ENCODE results near the gene RALBP1.
"Not testable (repeated sequence)": the region's sequence is repeated elsewhere in the genome, so short reads cannot be mapped to it uniquely, and the experiment has no call there.

RALBP1 gene

DNA sequence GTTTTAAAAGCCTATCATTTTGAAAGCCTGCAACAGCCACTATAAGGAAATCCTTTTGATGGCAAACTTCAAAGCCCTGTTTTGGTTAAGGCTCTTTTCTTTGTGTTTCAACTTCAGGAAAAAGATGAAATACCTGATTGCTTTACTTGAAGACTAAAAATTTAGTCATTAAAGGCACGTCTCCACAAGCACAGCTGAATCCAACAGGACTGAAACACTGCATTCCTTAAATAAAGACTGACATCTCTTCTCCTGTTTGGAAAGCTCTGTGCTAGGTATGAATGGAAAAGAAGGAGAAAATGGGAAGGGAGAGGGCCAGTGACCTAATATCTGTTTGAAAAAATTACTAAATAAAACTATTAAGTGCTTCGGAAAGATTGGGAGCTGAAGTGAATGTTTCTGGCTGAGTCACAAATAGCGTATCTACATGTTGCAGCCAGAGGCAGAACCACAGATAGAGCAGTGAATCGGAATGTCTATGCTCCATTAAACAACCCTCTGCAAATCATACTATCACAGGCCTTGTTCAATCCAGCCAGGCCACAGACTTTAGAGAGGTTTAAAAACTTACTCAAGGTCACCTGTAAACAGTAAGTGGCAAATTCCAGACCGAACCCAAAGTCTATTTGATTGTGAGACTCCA is 21.1 kb upstream of the RALBP1 start:
- no peak for DNase-seq (ENCODE audit: low spot score)

DNA sequence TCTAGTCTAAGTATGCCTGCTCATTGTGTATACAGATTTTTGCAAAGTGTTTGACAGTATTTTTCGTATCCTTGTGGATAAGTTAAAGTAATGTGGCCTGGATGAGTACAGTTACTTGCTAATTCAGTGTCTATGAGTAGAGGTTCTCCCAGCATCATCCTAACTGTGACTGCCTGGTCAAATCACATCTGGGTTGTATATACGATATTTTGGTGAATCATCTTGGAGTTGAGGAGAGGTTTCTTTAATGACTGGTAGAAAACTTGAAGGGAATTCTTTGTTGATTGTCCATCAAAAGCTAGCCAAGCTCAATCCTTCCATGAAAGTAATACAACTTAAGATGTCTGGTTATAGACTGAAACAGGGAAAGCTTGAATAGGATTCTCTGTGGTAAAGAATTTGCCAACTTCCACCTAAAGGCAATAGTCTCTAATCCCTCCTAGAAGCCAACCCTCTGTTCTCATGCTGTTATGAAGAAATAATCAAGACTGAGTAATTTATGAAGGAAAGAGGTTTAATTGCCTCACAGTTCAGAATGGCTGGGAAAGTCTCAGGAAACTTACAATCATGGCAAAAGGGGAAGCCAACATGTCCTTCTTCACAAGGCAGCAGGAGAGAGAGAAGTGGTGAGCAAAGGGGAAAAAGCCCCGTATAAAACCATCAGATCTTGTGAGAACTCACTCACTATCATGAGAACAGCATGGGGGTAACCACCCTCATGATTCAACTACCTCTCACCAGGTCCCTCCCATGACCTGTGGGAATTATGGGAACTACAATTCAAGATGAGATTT is 19.4 kb upstream of the RALBP1 start:
- no peak for DNase-seq (ENCODE audit: low spot score)

DNA sequence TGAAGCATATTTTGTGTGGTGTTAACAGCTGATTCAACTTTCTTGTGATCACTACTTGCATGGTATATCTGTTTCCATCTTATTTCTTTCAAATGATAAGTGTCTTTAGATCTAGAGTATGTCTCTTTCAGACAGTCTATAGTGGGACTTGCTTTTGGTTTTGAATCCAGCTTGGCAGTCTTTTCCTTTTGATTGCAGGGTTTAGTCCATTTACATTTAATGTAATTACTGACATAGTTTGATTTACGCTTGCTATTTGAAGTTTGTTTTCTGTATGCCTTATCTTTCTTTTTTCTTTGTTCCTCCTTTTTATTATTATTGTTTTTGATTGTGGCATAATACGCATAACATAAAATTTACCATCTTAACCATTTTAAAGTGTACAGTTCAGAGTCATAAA is 9.2 kb upstream of the RALBP1 start:
- DNase-seq (ENCODE audit: low spot score) = no peak

DNA sequence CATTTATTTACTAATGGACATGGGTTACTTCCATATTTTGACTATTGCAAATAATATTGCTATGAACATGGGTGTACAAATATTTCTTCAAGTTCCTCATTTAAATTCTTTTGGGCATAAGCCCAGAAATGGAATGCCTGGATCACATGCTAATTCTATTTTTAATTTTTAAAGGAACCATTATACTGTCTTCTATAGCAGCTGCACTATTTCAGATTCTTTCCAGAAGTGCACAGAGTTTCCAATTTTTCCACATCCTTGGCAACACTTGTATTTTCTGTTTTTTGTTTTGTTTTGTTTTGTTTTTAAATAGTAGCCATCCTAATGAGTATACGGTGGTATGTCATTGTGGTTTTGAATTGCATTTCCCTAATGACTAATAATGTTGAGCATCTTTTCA is 8.5 kb upstream of the RALBP1 start:
- DNase-seq (ENCODE audit: low spot score) = no peak

DNA sequence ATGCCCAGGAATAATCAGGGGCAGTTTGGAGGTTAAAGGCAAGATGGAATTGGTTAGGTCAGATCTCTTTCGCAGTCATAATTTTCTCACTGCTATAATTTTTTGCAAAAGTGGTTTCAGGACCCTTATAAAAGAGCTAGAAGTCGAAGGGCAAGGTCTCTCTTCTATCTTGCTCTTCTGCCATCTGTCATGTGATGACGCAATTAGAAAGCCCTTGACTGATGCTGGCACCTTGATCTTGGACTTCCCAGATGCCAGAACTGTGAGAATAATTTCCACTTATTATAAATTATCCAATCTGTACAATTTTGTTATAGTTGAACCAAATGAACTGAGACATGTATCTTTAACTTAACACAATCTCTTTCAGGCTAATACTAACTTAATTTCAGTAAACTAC is 6.3 kb upstream of the RALBP1 start:
- DNase-seq (ENCODE audit: low spot score) = no peak

DNA sequence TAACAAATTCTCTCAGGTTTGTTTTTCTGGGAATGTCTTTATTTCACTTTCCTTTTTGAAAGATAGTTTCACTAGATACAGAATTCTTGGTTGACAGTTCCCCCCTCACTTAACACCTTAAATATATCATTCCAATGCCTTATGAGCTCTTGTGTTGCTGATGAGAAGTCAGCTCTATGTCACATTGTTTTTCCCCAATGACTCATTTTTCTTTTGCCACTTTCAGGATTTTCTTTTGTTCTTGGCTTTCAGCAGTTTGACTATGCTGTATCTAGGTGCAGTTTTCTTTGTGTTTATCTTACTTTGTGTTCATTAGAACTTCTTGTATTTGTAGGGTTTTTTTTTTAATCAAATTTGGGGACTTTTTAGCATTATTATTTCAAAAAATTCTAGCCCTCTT is 5.6 kb upstream of the RALBP1 start:
- DNase-seq (ENCODE audit: low spot score) = no peak

DNA sequence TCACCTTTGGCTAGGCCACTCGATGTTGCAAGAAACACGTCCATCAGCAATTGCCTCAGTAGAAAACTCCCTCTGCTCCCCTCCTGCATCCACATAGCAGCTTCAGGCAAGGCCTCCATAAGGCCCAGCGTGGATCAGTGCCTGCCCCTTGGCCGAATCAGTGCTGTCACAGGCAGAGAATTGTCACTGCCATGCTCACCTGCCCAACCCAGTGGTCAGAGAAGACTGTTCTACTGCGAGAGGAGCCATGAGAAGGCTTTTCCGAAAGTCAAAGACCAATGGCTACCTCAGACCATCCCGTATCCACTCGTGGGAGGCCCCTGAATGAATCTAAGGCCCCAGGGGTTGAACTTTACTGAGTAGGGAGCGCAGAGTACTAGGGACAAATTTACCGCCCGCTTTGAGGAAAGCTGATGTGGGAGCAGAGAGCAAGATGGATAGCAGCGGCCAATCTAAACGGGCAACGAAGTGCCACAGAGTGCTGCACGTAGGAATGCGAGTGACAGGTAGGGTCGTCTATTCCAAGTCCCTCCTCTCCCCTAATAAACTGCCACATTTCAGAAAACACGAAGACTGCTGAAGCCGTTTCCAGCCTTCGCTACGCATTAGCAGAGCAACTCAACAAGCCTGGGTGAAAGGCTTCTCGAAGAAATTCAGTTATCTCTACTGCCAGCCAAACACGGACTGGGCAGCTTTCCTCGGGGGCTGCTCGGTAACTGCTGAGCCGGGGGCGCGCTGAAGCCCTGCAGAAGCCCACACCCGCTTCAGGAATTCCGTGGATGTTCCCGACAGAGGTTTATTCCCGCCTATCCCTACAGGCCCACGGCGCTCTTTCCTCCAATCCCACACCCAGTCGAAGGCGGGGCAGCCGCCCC is 968 bp upstream of the RALBP1 start:
- DNase-seq (ENCODE audit: low spot score) = no peak

DNA sequence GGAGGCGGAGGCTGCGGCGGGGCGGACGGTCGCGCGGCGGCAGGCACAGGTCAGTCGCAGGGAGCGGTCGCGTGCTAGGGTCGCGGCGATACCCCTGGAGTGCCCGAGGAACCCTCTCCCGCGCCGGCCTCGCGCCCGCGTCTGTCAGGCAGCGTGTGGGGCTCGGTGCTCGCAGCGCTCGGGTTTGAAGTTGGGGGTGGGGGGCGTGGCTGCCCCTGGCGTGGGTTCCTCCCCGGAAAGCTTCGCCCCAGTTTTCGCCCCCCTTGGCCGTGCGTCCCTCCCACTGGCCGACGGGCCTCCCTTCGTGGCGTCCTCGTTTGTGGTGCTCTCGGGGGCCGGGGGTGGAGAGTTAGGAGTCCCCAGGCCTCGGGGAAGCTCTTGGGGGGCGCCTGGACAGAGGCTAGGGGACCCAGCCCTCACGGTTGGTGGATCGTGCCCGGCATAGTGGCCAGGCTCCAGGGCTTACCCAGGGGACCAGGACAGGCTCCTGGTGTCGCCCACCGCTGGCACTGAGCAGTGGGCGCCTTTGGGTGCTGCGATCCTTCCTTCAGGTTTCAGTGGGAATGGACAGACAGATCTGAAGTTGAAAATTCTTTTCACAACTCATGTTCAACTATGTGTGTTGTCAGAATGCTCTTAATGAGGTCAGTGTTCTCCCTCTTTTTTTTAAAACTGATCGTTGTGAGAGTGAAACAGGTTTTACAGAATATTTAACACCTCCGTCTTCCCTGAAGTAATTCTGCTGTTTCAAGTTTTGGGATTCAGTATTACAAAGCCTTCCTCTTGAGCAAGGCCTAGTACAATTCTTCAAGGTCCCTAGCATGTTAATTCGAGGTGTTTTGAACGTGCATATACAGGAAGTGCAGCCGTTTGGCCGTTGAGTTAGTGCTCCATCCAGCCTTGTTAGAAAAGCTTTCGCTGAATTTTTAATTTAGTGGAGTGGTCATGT is 604 bp downstream of the RALBP1 start:
- DNase-seq (ENCODE audit: low spot score) = peak; percentile 30

DNA sequence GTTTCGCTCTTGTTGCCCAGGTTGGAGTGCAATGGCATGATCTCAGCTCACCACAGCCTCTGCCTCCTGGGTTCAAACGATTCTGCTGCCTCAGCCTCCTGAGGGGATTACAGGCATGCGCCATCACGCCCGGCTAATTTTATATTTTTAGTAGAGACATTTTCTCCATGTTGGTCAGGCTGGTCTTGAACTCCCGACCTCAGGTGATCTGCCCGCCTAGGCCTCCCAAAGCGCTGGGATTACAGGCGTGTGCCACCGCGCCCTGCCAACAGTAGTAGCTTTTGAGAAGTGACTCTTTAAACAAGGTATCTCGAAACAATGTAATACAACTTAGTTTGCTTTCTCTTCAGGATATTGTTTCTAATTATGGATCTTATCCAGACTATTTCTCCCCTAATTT is 1.6 kb downstream of the RALBP1 start:
- not testable (repeated sequence) for DNase-seq (ENCODE audit: low spot score)

DNA sequence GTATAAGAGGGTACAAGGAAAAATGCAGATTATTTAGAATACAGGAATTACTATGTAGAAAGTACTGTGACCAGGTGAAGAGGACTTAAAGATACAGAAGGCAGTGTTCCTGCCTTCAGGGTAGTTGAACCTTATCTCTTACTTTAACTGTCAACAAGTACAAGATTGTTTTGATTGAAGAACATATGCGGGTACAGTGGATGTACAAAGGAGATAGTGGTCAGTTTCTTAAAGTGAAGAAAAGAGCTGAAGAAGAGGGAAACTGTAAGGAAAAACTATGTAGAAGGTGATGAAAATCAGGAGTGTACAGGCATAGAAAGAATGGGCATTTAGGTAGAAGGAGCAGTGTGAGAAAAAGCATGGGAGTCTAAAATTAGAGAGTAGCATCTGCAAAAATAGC is 2.2 kb downstream of the RALBP1 start:
- DNase-seq (ENCODE audit: low spot score) = no peak

DNA sequence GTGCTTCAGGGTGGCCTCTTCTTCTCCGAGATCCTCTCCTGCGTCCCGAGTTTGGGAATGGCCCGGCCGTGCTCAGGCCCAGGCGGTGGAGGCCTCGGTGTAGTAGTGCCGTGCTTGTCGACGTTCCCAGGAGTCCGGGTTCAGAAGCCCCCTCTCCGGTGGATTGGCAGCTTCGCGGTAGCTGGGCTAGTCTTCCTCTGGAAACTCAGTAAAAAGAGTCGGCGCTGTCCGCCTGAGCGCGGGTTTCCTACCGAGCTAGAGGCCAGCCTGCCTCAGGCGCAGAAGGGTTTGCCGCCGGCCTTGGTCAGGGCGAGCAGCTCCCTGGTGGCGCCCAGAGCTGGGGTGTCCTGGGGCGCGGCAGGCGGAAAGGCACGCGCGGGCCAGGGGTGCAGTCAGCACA is 3.2 kb downstream of the RALBP1 start:
- no peak for DNase-seq (ENCODE audit: low spot score)

DNA sequence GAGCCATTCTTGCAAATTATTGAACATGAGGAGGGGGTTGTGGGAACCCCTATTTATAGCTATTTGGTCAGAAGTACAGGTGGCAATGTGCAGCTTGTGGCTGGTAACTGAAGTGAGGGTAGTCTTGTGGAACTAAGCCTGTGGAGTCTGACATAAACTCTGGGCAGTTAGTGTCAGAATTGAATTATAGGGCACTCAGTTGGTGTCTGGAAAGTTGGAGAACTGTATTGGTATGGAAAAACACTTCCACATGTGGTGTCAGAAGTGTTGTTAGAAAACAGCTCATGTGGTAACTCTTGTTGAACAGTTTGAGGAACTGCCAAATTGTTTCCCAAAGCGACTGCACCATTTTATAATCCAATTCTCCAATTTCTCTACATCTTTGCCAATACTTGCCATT is 7.5 kb downstream of the RALBP1 start:
- no peak for DNase-seq (ENCODE audit: low spot score)

DNA sequence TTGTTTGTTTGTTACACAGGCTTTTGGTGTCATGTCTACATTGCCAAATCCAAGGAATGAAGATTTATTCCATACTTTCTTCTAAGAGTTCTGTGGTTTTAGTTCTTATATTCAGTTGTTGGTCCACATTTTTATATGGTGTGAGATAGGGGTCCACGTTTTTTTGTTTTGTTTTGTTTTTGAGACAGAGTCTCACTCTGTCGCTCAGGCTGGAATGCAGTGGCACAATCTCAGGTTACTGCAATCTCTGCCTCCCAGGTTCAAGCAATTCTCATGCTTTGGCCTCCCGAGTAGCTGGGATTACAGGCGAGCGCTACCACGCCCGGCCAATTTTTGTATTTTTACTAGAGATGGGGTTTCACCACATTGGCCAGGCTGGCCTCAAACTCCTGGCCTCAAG is 8.2 kb downstream of the RALBP1 start:
- DNase-seq (ENCODE audit: low spot score) = no peak

DNA sequence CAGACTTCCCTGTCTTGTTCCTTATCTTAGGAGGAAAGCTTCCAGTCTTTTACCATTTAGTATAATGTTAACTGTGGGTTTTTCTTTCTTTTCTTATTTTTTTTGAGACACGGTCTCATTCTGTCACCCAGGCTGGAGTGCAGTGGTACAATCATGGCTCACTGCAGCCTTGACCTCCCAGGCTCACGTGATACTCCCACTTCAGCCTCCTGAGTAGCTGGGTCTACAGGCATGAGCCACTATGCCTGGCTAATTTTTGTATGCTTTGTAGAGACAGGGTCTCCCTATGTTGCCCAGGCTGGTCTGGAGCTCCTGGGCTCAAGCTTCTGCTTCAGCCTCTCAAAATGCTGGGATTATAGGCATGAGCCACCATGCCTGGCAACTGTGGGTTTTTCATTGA is 9.5 kb downstream of the RALBP1 start:
- not testable (repeated sequence) for DNase-seq (ENCODE audit: low spot score)

DNA sequence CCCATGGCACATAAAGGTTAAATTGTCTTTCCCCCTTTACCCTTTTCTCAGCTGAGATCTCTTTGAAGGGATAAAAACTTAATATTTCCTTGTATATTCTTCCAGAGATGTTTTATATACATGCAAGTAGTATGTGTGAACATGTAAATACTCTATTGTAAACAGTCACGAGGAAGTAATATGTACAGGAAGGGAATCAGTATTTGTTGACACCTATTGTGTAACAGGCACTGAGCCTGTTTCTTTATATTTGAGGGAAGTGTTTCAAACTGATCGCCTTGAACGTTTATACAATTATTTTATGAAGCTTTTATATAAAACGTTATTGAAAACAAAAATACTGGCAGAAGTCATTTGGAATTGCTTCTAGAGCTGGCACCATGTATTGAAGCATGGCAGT is 13.2 kb downstream of the RALBP1 start:
- DNase-seq (ENCODE audit: low spot score) = no peak

DNA sequence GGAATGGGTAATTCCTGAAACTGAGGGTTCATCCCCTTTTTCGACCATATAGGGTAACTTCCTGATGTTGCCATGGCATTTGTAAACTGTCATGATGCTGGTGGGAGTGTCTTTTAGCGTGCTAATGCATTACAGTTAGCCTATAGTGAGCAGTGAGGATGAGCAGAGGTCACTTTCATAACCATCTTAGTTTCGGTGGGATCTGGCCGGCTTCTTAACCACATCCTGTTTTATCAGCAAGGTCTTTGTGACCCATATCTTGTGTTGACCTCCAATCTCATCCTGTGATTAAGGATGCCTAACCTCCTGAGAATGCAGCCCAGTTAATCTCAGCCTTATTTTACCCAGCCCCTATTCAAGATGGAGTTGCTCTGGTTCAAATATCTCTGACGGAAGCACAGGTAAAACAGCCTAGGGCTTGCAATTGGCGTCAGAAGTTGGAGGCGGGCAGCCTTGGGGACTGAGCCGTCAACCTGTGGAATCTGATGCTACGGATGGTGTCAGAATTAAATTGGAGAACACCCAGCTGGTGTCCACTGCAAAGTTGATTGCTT is 19.5 kb downstream of the RALBP1 start:
- DNase-seq (ENCODE audit: low spot score) = no peak

DNA sequence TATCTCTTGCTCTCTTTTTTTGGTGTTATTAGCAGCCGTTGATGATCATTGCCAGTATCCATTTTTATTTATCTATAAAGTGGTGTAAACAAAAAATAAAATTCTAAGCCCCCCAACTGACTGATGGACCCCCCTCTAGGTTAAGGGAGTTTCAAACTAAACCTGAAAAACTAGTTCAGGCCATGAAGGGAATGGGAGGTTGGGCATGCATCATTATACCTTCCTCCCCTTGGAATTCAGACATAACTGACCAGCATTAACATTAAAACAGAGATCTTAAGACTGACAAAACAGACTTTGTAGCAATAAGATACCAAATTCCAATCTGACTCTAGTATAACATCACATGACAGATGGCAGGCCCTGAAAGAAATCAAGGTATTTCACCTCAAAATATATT is 20.2 kb downstream of the RALBP1 start:
- DNase-seq (ENCODE audit: low spot score) = no peak

DNA sequence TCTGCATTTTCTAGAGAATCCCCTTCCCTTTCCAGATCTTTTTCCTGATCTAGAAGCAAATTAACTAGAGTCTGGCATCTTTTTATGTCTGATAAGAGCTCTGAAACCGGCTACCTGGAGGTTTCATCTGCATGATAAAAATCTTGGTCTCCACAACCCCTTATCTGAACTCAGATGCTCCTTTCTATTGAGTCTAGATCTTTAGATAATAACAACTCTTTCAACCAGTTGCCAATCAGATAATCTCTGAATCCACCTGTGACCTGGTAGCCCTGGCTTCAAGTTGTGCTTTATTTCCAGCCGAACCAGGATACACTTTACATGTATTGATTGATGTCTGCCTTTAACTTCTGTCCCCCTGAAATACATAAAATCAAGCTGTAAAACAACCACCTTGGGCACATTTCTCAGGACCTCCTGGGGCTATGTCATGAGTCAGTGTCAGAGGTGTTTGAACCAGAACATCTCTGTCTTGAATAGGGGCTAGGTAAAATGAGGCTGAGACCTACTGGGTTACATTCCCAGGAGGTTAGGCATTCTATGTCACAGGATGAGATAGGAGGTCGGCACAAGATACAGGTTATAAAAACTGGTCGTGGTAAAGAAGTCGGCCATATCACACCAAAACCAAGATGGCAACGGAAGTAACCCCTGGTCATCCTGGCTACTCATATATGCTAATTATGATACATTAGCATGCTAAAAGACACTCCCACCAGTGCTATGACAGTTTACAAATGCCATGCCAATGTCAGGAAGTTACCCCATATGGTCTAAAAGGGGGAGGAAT is 20.8 kb downstream of the RALBP1 start:
- no peak for DNase-seq (ENCODE audit: low spot score)

DNA sequence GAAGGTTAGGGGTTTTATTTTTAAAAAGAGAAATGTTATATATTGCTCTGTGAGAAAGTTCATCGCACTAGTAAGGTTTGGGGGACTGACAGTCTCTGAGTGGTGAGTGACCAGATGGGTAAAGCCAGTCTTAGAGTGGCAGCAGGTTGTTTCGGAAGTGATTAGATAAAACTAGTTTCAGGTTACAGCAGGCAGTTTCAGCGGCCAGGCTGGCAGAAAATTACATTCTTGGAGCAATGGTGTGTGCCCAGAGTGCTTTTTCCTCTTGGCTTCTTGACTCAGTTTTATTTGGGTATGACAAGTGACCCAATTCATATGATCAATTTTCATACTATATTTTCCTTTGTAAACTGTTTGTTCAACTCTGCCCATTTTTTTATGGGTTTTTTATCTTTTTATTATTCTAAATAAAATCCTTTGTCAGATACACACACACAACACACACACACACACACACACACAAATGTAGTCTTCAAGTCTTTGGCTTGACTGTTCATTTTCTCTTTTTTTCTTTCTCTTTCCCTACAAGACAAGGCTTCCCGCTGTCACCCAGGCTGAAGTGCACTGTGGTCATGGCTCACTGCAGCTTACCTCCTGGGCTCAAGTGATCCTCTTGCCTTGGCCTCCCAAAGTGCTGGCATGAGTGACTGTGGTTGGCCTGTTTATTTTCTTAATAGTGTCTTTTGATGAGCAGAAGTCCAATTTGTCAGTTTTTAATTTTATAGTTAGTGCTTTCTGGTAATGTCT is 30.9 kb downstream of the RALBP1 start:
- DNase-seq (ENCODE audit: low spot score) = no peak

DNA sequence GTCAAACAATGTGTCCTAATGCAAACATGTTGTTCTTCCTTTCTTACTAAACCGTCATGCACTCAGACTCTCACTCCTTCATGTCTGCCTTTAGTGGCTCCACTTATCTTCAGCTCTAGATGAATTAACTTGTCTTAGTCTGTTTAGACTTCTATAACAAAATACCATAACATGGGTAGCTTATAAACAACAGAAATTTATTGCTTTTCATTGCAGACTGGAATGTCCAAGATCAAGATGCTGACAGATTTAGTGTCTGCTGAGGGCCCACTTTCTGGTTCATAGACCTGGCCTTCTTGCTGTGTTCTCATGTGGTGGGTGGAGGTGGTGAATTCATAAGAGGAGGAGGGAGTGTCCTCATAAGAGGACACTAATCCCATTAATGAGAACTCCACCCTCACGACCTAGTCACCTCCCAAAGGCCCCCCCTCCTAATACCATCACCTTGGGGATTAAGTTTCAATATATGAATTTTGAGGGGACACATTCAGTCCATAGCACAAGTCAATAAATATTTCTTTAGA is 32.3 kb downstream of the RALBP1 start:
- DNase-seq (ENCODE audit: low spot score) = no peak

Measured in hematopoietic multipotent progenitor cell treated with erythropoietin and hydrocortisone succinate and interleukin-3 and kit ligand, for 15 days (in vitro differentiated cells).